Measurements from ENCODE around the gene TBC1D22A. TPM values are rescaled to one million over a fixed set of nuclear protein-coding genes. Genes with fewer than 3 reads are reported as not detected.
A peak's percentile ranks its signal among the peaks of the same experiment; 100 is the strongest.

Gene TBC1D22A
- polyA plus RNA-seq, 4 donors: 17.7 to 26.4 (median 21.0) TPM

DNA sequence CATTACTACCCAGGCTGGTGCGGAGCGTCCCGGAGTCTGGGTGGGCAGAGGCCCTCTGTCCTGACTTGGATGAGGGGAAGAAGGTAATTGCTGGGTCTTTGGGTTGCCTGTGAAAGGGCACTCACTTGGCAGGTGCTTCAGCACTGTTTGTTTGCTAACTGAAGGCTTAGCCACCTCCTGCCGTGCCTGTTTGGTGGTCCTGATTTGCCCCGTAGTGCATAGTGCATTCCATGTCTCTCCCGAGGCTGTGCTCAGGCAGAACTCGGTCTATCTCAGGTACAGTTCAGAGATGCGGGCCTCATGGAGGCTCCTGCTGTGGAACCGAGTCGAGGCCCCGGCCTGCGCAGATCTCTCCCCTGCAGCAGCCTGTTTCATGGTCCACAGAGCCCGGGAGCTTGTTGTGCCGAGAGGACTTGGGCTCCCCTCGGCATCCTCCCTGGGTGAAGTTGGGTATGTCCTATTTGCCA, 146.2 kb downstream of the TBC1D22A start:
- H3K4me1 ChIP-seq (ENCODE audit: control insufficient read depth in 3 of 3, insufficient read depth in 2 of 3, low read depth in 1 of 3, low read length in 2 of 3): no peaks in the 10 kb centered on the region
- no peaks in the 10 kb centered on the region for H3K9me3 ChIP-seq (ENCODE audit: control insufficient read depth in 2 of 2, insufficient read depth in 1 of 2, low read depth in 1 of 2, low read length in 1 of 2)
- 92 to 98% (median 94%) methylated on average over 15 of the region's 15 CpGs for WGBS, 3 donors
- H3K4me3 ChIP-seq (ENCODE audit: low read depth in 1 of 3, low read length in 3 of 3): no peak overlapping the region
- H3K36me3 ChIP-seq (ENCODE audit: control insufficient read depth in 3 of 3, insufficient read depth in 2 of 3, low read depth in 1 of 3, low read length in 3 of 3): peaks cover under 1 to 31% (median 3%) of the 10 kb centered on the region in 3 donors
- FAIRE-seq: no peak
- no peak for DNase-seq
- H3K27me3 ChIP-seq (ENCODE audit: control insufficient read depth in 3 of 3, insufficient read depth in 3 of 3, low read length in 3 of 3): no peaks in the 10 kb centered on the region
- H3K27ac ChIP-seq (ENCODE audit: low read depth in 1 of 3, low read length in 2 of 3): no peak overlapping the region

DNA sequence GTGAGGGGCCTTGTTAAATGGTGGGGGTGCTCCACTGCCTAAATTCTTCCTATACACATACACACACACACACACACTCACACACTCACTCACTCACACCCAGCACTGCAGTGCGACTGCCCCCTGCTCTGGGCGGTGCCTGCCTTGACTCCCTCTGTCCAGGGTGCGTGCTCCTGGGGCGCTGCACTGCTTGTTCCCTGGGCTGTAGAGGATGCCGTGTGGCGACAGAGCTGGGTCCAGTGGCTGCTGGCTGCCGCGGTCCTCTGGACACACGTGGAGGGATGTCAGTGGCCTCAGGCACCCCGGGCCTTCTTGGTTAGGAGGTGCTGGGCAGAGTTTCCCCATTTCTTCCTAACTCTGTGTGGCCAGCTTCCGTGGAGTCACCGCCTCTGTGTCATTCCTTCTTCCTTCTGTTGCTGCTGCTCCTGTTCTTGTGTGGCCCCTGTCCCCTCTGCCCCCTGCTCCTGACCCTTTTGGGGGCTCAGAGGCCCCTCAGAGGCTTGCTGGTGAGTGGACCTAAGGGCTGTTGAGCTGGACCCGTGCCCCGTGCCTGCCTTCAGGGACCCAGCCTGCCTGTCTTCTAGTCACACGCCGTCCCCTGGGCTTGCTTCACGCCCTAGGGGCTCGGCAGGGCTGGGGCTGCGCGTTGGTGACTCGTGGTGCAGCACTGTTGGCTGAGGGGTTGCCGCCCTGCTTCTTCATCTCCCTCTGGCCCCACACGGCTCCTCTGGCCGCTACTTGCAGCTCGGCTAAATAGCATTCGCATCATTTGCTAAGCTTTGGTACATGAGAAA, 147.0 kb downstream of the TBC1D22A start:
- Histone ChIP-seq H3K36me3 (ENCODE audit: control insufficient read depth in 3 of 3, insufficient read depth in 2 of 3, low read depth in 1 of 3, low read length in 3 of 3) (peaks cover 3 to 34% (median 7%) of the 10 kb centered on the region in 3 donors), H3K4me1 (ENCODE audit: control insufficient read depth in 3 of 3, insufficient read depth in 2 of 3, low read depth in 1 of 3, low read length in 2 of 3) (no peaks in the 10 kb centered on the region), H3K9me3 (ENCODE audit: control insufficient read depth in 2 of 2, insufficient read depth in 1 of 2, low read depth in 1 of 2, low read length in 1 of 2) (no peaks in the 10 kb centered on the region), H3K27ac (ENCODE audit: low read depth in 1 of 3, low read length in 2 of 3) (no peak overlapping the region), H3K4me3 (ENCODE audit: low read depth in 1 of 3, low read length in 3 of 3) (no peak overlapping the region), H3K27me3 (ENCODE audit: control insufficient read depth in 3 of 3, insufficient read depth in 3 of 3, low read length in 3 of 3) (no peaks in the 10 kb centered on the region)
- no peak for FAIRE-seq
- 94 to 97% (median 95%) methylated on average over 26 of the region's 26 CpGs for WGBS, 3 donors
- no peak for DNase-seq

DNA sequence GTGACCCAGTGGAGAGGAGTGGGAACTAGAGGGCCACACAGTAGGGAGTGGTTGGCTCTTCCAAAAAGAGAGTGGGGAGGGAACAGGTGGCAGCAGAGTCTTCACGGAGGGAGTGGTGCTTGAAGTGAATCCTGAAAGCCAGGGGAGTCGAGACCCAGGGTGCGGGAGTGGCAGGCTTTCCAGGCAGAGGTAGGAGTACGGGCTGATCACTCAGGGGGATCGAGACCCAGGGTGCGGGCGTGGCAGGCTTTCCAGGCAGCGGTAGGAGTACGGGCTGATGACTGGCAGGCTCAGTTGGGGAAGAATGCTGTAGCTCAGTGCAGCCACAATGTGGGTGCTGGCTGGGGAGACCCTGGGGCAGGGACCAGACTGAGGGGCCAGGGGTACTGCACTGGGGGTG, 148.2 kb downstream of the TBC1D22A start:
- FAIRE-seq: no peak
- no peaks in the 10 kb centered on the region for H3K4me1 ChIP-seq (ENCODE audit: control insufficient read depth in 3 of 3, insufficient read depth in 2 of 3, low read depth in 1 of 3, low read length in 2 of 3)
- no peak overlapping the region for H3K27ac ChIP-seq (ENCODE audit: low read depth in 1 of 3, low read length in 2 of 3)
- peaks cover 3 to 40% (median 7%) of the 10 kb centered on the region in 3 donors for H3K36me3 ChIP-seq (ENCODE audit: control insufficient read depth in 3 of 3, insufficient read depth in 2 of 3, low read depth in 1 of 3, low read length in 3 of 3)
- H3K4me3 ChIP-seq (ENCODE audit: low read depth in 1 of 3, low read length in 3 of 3): no peak overlapping the region
- H3K9me3 ChIP-seq (ENCODE audit: control insufficient read depth in 2 of 2, insufficient read depth in 1 of 2, low read depth in 1 of 2, low read length in 1 of 2): no peaks in the 10 kb centered on the region
- H3K27me3 ChIP-seq (ENCODE audit: control insufficient read depth in 3 of 3, insufficient read depth in 3 of 3, low read length in 3 of 3): no peaks in the 10 kb centered on the region
- no peak for DNase-seq
- WGBS, 3 donors: 89 to 97% (median 93%) methylated on average over 9 of the region's 9 CpGs

DNA sequence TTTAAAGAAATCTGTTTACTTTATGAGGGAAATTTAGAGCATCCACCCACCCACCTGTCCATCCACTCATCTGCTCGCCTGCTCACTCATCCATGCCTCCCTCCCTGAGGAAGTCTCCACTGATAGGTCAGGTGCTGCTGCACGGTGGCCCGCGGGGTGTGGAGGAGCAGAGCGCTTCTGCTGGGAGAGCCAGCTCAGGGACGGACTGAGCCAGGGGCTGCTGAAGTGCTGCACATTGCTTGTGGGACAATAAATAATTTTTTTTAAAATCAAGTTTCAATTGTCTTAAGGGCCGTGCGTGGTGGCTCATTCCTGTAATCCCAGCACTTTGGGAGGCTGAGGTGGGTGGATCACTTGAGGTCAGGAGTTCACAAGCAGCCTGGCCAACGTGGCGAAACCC, 148.9 kb downstream of the TBC1D22A start:
- DNase-seq (no peak), FAIRE-seq (no peak)
- H3K4me3 ChIP-seq (ENCODE audit: low read depth in 1 of 3, low read length in 3 of 3): no peak overlapping the region
- 87 to 91% (median 90%) methylated on average over 10 of the region's 10 CpGs for whole genome bisulfite sequencing, 3 donors
- no peaks in the 10 kb centered on the region for H3K9me3 ChIP-seq (ENCODE audit: control insufficient read depth in 2 of 2, insufficient read depth in 1 of 2, low read depth in 1 of 2, low read length in 1 of 2)
- H3K36me3 ChIP-seq (ENCODE audit: control insufficient read depth in 3 of 3, insufficient read depth in 2 of 3, low read depth in 1 of 3, low read length in 3 of 3): peaks cover 3 to 42% (median 7%) of the 10 kb centered on the region in 3 donors
- H3K4me1 ChIP-seq (ENCODE audit: control insufficient read depth in 3 of 3, insufficient read depth in 2 of 3, low read depth in 1 of 3, low read length in 2 of 3): no peaks in the 10 kb centered on the region
- no peaks in the 10 kb centered on the region for H3K27me3 ChIP-seq (ENCODE audit: control insufficient read depth in 3 of 3, insufficient read depth in 3 of 3, low read length in 3 of 3)
- H3K27ac ChIP-seq (ENCODE audit: low read depth in 1 of 3, low read length in 2 of 3): no peak overlapping the region

DNA sequence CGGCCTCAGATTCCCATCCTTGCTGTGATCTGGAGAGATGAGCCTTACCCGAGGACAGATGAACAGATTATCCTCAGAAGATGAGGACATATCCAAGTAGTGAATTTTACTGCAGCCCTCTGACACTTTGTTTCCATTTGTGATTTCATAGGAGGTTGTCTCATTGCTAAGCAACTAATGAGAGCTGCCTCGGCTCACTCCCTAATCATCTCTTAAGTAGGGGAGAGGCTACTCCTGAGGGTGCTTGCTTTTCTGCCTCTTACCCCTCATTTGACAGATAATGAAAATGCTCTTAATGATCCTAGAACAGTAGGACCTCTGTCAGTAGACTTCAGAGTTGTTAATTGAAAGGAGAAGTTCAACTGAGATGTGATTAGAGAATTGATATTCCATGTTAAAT, 150.9 kb downstream of the TBC1D22A start:
- H3K9me3 ChIP-seq (ENCODE audit: control insufficient read depth in 2 of 2, insufficient read depth in 1 of 2, low read depth in 1 of 2, low read length in 1 of 2): no peaks in the 10 kb centered on the region
- no peaks in the 10 kb centered on the region for H3K4me1 ChIP-seq (ENCODE audit: control insufficient read depth in 3 of 3, insufficient read depth in 2 of 3, low read depth in 1 of 3, low read length in 2 of 3)
- no peaks in the 10 kb centered on the region for H3K27me3 ChIP-seq (ENCODE audit: control insufficient read depth in 3 of 3, insufficient read depth in 3 of 3, low read length in 3 of 3)
- H3K4me3 ChIP-seq (ENCODE audit: low read depth in 1 of 3, low read length in 3 of 3): no peak overlapping the region
- H3K27ac ChIP-seq (ENCODE audit: low read depth in 1 of 3, low read length in 2 of 3): no peak overlapping the region
- DNase-seq: no peak
- peaks cover 3 to 42% (median 7%) of the 10 kb centered on the region in 3 donors for H3K36me3 ChIP-seq (ENCODE audit: control insufficient read depth in 3 of 3, insufficient read depth in 2 of 3, low read depth in 1 of 3, low read length in 3 of 3)
- WGBS, 3 donors: 62 to 76% (median 75%) methylated on average over 3 of the region's 3 CpGs
- no peak for FAIRE-seq

DNA sequence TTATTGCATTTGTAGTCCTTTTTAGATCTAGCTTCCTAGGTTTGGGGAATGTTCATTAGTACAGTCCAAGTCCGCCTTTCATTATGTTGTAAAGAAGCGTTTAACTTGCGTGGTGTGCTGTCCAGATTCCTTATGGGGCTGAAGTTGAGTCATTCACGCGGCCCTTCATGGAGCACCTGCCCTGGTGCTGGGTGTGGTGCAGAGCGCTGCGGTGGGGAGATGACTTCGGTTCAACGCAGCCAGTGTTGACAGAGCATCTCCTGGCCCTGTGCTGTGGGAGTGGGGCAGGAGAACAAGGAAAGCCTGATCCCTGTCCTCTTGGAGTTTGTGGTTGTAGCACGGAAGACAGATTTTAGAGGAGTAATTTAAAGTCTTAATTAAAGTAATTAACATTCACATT, 152.0 kb downstream of the TBC1D22A start:
- no peak overlapping the region for H3K4me3 ChIP-seq (ENCODE audit: low read depth in 1 of 3, low read length in 3 of 3)
- FAIRE-seq (no peak), DNase-seq (no peak)
- 72 to 88% (median 77%) methylated on average over 10 of the region's 10 CpGs for WGBS, 3 donors
- no peaks in the 10 kb centered on the region for H3K4me1 ChIP-seq (ENCODE audit: control insufficient read depth in 3 of 3, insufficient read depth in 2 of 3, low read depth in 1 of 3, low read length in 2 of 3)
- H3K36me3 ChIP-seq (ENCODE audit: control insufficient read depth in 3 of 3, insufficient read depth in 2 of 3, low read depth in 1 of 3, low read length in 3 of 3): peaks cover 3 to 39% (median 7%) of the 10 kb centered on the region in 3 donors
- no peaks in the 10 kb centered on the region for H3K9me3 ChIP-seq (ENCODE audit: control insufficient read depth in 2 of 2, insufficient read depth in 1 of 2, low read depth in 1 of 2, low read length in 1 of 2)
- H3K27me3 ChIP-seq (ENCODE audit: control insufficient read depth in 3 of 3, insufficient read depth in 3 of 3, low read length in 3 of 3): no peaks in the 10 kb centered on the region
- H3K27ac ChIP-seq (ENCODE audit: low read depth in 1 of 3, low read length in 2 of 3): no peak overlapping the region

DNA sequence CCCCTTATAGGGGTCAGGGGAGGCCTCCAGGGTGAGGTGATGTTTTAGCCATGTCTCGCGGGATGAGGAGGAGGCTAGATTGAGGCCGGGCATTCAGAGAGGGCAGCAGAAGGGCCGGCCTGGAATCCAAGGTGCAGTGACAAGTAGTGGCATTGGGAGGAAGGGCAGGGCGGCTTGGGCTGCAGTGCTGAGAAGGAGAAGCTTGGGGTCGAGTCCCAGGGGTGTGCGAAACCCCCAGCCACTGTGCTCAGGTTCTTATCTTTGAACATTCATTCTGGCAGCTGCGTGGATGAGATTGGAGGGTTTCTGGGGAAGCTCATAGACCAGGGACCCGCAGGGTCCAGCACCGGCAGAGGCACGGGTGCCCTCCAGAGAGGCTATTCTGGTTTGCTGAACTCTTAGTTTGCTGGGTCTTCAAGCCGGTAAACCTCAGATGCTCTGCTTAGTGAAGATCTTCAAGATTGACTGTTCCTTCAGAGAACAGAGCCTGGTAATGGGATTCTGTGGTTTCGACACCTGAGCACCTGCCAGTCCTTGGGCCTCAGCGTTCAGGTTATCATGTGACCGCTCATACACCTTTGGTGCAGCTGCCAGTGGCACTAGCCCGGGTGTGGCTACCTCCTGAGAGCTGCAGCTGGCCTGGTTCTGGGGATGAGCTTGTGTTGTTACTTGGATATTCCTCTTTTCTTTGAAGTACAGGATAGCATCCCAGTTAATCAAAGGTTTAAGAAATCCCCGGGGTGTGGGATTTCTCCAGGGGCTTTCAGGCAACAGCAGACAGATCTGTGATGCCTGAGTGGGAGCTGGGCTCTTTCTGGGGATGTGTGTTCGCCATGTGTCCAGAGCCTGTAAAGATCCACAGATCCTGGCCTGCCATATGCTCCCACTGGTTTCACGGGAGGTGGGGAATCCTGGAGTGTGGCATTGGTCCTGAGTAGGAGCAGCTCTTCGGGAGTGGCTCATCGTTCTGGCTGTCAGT, 152.8 kb downstream of the TBC1D22A start:
- H3K27me3 ChIP-seq (ENCODE audit: control insufficient read depth in 3 of 3, insufficient read depth in 3 of 3, low read length in 3 of 3): no peaks in the 10 kb centered on the region
- WGBS, 3 donors: 73 to 89% (median 78%) methylated on average over 21 of the region's 21 CpGs
- no peak overlapping the region for H3K4me3 ChIP-seq (ENCODE audit: low read depth in 1 of 3, low read length in 3 of 3)
- H3K36me3 ChIP-seq (ENCODE audit: control insufficient read depth in 3 of 3, insufficient read depth in 2 of 3, low read depth in 1 of 3, low read length in 3 of 3): peaks cover 3 to 36% (median 7%) of the 10 kb centered on the region in 3 donors
- DNase-seq: peak in 1 of 2 donors; percentile 20
- H3K4me1 ChIP-seq (ENCODE audit: control insufficient read depth in 3 of 3, insufficient read depth in 2 of 3, low read depth in 1 of 3, low read length in 2 of 3): no peaks in the 10 kb centered on the region
- no peak overlapping the region for H3K27ac ChIP-seq (ENCODE audit: low read depth in 1 of 3, low read length in 2 of 3)
- no peaks in the 10 kb centered on the region for H3K9me3 ChIP-seq (ENCODE audit: control insufficient read depth in 2 of 2, insufficient read depth in 1 of 2, low read depth in 1 of 2, low read length in 1 of 2)
- no peak for FAIRE-seq

DNA sequence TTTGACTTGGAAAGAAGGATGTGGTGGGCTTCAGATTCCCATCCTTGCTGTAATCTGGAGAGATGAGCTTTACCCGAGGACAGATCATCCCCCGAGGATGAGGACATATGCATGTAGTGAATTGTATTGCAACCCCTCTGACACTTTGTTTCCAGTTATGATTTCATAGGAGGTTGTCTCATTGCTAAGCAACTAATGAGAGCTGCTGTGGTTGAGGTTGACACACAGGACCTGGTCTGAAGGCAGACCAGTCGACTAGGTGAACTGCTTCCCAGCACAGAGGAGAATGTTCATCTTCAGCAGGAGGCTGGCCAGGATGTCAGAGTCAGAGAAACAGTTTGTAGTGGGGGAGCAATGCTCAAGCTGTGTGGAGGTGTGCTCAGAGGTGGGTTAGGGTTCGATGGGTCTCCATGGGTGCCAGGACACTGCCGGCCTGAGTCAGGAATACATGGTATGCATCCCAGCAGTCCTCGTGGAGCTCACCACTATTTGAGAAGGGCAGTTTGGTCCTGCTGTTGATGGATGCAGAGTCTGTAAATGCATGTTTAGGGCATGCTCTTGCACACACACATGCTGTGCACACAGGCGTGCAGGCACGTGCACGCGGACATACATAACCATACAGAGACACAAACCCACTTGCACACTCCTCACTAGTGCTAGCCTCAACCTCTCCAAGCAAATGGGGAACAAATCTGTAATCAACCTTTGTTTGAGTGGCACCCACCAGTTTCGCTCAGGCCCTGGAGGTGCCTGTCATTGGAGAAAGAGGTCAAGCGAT, 153.7 kb downstream of the TBC1D22A start:
- Histone ChIP-seq H3K36me3 (ENCODE audit: control insufficient read depth in 3 of 3, insufficient read depth in 2 of 3, low read depth in 1 of 3, low read length in 3 of 3) (peaks cover 3 to 38% (median 7%) of the 10 kb centered on the region in 3 donors), H3K9me3 (ENCODE audit: control insufficient read depth in 2 of 2, insufficient read depth in 1 of 2, low read depth in 1 of 2, low read length in 1 of 2) (no peaks in the 10 kb centered on the region), H3K27ac (ENCODE audit: low read depth in 1 of 3, low read length in 2 of 3) (no peak overlapping the region), H3K4me1 (ENCODE audit: control insufficient read depth in 3 of 3, insufficient read depth in 2 of 3, low read depth in 1 of 3, low read length in 2 of 3) (no peaks in the 10 kb centered on the region), H3K27me3 (ENCODE audit: control insufficient read depth in 3 of 3, insufficient read depth in 3 of 3, low read length in 3 of 3) (no peaks in the 10 kb centered on the region), H3K4me3 (ENCODE audit: low read depth in 1 of 3, low read length in 3 of 3) (no peak overlapping the region)
- WGBS, 3 donors: 93 to 97% (median 96%) methylated on average over 12 of the region's 12 CpGs
- DNase-seq: no peak
- FAIRE-seq: no peak
